ENCODE results near the gene SLC26A11.
"Not testable (repeated sequence)": the region's sequence is repeated elsewhere in the genome, so short reads cannot be mapped to it uniquely, and the experiment has no call there.

SLC26A11 gene

DNA sequence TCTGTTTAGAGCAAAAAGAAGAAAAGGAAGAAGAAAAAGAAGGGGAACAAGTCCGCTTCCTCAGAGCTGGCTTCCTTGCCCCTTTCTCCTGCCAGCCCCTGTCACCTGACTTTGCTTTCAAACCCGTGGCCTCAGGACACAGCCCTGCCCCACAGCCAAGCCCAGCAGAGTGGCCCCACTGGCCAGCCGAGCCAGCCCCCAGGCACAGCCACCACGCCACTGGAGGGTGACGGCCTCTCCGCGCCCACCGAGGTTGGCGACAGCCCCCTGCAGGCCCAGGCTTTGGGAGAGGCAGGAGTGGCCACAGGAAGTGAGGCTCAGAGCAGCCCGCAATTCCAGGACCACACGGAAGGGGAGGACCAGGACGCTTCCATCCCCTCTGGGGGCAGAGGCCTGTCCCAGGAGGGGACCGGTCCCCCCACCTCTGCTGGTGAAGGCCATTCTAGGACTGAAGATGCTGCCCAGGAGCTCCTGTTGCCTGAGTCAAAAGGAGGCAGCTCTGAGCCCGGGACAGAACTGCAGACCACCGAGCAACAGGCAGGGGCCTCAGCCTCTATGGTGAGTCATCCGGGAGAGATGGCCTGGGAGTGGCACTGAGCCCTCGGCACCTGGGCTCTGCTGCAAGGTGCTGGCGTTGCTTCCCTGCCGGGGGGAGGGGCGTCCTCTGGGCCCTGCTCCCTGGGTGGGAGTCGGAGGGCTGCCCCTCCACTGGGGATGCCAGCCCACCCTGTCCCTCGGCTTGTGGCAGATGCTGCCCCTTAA lies 67.8 kb downstream of the SLC26A11 start:
- no peak for DNase-seq

DNA sequence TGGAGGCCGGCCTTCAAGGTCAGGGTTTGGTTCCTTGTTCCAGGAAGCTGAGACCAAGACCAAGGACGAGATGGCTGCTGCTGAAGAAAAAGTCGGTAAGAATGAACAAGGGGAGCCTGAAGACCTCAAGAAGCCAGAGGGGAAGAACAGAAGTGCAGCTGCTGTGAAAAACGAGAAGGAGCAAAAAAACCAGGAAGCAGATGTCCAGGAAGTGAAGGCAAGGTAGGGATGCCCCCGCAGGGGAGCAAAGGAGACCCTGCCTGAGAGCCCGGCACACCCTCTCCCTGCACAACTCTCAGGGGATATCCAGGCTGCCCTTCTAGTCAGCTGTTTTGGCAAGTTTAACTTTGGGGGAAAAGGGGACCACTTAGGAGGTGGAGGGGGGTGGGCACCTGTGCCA lies 69.4 kb downstream of the SLC26A11 start:
- no peak for DNase-seq

DNA sequence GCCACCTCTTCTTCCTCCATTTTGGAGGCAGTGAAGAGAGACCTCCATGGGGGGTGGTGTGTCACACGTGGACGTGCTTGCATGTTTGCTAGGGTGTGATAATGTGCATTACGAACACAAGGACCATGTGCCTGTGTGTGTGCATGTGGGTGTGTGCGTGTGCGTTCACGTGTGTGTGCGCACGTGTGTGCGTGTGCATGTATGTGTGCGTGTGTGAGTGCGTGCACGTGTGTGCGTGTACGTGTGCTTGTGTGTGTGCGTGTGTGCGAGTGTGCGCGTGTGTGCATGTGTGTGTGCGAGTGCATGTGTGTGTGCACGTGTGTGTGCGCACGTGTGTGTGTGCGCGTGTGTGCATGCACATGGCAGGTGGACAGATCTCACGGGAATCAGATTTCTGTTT lies 69.9 kb downstream of the SLC26A11 start:
- no peak for DNase-seq

DNA sequence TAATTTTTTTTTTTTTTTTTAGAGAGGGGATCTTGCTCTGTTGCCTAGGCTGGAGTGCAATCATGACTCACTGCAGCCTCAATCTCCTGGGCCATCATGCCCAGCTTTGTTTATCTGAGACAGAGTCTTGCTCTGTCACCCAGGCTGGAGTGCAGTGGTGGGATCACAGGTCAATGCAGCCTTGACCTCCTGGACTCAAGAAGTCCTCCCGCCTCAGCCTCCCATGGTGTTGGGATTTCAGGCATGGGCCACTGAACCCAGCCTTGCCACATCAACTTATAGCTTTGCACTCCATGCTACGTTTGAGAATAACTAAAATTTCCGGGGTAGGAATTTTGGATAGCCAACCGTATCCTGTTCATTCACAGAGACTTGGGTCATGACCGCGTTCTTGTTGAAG lies 71.0 kb downstream of the SLC26A11 start:
- DNase-seq = no peak

DNA sequence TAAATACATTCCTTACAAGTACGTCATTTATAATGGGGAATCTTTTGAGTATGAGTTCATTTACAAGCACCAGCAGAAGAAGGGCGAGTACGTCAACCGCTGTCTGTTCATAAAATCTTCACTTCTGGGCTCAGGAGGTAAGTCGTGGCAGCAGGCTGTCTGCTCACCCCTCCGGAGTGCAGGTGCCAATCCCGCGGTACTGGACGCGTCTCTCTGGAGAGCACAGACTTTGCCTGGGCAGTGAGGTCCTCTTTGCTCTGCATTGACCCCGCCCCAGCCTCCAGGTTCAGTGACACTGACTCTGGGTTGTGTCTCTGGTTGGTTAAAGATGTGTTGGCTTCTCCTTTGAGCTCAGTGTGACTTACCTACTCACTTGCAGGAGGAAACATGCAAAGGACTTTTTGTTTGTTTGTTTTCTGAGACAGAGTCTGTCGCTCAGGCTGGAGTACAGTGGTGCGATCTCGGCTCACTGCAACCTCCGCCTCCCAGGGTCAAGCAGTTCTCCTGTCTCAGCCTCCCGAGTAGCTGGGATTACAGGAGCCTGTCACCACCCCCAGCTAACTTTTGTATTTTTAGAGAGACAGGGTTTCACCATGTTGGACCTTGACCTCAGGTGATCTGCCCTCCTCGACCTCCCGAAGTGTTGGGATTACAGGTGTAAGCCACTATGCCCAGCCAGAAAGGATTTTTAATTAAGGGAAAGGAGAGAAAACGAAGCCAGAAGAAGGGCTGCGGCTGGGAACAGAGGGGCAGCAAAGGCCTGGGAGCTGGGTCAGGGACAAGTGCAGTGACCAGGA lies 71.7 kb downstream of the SLC26A11 start:
- no peak for DNase-seq

DNA sequence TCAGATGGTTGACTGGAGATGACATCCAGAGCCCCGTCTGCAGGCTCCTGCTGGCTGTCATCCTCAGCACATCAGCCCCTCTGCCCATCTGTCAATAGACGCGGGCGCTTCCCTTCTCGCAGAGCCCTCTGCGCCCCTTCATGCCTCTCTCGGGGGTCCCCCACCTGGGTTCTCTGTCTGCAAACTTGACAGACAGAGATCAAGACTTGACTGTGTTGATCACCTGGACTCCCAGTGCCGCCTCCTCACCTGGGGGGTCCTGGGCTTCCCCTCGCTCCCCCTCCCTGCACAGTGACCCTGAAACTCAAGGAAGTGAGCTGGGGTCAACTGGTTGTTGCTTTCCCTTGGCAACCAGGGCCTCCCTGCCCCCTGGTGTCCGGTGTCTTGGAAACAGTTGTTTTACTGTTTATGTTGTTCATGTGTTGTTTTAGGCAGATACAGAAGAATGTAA lies 72.3 kb downstream of the SLC26A11 start:
- no peak for DNase-seq

DNA sequence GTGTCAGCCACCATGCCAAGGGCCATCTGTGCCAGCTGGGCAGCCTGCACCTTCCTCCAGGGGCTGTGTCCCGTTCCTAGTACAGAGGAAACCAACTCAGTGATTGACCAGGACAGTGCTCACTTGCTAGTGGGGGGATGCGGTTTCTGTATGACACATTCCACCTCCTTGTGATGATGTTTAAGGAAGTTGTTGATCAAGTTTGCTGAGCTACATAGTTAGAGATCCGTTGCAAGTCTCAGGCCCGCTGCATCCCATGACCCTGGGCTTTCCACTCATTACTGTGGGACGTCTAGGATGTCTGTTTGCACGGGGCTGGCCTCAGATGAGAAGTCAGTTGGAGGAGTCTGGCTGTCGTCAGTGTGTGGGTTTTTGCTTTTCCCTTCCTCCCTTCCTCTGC lies 74.0 kb downstream of the SLC26A11 start:
- no peak for DNase-seq

DNA sequence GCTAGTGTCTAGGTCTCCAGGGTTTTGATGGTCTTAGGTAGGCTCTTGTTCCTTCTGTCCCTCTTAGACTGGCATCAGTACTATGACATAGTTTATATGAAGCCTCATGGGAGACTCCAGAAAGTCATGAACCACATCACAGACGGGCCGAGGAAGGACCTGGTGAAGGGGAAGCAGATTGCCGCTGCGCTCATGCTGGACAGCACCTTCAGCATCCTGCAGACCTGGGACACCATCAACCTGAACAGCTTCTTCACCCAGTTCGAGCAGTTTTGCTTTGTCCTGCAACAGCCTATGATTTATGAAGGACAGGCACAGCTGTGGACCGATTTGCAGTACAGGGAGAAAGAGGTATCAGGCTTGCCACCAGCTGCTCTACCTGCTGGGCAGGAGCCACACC lies 74.4 kb downstream of the SLC26A11 start:
- DNase-seq = no peak

DNA sequence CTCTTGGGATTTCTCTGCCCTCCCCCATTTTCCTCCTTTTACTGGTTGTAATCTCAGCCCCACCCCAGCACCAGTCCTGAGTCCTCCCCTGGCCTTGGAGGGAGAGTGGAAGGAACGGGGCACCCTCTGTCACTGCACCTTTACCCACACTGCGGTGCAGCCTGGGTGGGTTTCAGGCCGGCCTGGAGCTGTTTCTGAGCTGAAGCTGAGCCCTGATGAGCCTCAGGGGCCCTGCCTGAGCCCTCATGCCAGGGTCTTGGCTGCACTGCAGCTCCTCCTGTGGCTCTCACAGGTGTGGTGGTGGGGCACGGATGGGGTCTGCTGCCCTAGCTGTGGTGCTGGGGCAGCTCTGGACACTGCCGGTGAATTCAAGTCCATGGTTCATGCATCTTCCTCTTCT lies 74.9 kb downstream of the SLC26A11 start:
- DNase-seq = no peak

DNA sequence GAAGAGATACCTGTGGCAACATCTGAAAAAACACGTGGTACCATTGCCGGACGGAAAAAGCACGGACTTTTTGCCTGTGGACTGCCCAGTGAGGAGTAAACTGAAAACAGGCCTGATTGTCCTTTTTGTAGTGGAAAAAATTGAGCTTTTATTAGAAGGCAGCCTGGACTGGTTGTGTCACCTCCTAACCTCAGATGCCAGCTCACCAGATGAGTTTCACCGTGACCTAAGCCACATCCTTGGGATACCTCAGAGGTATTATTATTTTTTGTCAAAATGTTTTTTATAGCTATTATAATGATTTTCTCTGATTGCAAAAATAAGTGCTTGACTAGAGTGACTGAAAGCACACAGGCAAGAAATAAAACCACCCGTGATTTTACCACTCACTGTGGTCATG lies 75.3 kb downstream of the SLC26A11 start:
- no peak for DNase-seq

DNA sequence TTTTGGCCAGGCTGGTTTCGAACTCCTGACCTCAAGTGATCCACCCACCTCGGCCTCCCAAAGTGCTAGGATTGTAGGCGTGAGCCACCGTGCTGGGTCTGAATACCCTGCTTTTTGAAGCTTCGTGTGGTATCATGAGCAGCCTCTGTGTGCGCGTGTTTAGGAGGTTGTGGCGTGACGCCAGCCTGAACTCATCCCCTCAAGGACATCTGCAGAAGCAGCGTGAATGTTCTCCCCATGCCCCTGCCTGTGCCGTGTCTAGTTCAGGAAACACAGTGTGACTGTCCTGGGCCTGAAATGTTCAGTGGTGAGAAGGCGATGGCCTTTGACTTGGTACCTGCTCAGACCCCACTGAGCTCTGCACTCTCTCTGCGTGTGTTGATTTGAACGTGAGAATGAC lies 76.0 kb downstream of the SLC26A11 start:
- DNase-seq = no peak

DNA sequence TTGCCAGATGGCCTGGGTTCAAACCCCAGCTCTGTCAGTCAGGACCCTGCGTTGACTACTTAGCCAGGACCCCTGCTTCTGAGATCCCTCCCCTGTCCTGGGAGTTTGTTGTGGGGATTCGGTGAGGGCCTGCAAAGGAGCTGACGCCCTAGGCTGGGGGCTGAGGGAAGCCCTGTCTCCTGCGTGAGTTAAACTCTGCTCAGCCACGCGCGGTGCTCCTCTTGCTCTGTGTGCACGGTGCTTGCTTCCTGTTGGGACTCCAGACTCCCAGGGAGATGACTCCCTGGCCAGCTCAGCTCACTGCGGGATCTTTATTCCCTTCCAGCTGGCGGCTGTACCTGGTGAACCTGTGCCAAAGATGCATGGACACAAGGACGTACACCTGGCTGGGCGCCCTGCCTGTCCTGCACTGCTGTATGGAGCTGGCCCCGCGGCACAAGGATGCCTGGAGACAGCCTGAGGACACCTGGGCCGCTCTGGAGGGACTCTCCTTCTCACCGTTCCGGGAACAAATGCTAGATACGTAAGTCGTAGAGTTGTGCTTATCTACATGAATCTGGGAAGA lies 77.9 kb downstream of the SLC26A11 start:
- no peak for DNase-seq

DNA sequence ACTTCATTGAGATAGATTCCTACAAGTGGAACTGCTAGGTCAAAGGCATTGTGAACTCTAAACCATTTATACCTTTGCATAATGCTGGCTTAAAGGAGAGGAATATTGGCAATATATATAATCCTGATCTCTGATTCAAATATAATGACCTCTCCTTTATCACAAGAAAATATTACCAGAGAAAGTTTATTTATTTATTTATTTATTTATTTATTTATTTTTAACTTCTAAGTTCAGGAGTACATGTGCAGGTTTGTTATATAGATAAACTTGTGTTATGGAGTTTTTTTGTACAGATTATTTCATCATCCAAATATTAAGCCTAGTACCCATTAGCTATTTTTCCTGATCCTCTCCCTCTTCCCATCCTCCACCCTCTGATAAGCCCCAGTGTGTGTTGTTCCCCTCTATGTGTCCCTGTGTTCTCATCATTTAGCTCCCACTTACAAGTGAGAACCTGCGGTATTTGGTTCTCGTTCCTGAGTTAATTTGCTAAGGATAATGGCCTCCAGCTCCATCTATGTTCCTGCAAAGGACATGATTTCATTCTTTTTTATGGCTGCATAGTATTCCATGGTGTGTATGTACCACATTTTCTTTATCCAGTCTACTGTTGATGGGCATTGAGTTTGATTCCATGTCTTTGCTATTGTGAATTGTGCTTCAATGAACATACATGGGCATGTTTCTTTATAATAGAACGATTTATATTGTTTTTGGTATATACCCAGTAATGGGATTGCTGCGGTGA lies 79.3 kb downstream of the SLC26A11 start:
- not testable (repeated sequence) for DNase-seq

DNA sequence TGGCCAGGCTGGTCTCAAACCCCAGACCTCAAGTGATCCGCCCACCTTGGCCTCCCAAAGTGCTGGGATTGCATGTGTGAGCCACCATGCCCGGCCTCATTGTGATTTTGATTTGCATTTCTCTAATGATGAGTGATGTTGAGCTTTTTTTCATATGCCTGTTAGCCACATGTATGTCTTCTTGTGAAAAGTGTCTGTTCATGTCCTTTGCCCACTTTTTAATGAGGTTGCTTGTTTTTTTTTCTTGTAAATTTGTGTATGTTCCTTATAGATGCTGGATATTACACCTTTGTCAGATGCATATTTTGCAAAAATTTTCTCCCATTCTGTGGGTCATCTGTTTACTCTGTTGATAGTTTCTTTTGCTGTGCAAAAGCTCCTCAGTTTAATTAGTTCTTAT lies 80.5 kb downstream of the SLC26A11 start:
- DNase-seq = not testable (repeated sequence)
